Stimulated activated naive CD8-positive, alpha-beta T cell treated with anti-CD3 and anti-CD28 coated beads, Interleukin-15, Interleukin-2, amounts not matched to agents 100 U/mL and 50 U/mL, for 24 hours (primary cell): ENCODE data around the gene ARHGAP24.
"Not testable (repeated sequence)": the region's sequence is repeated elsewhere in the genome, so short reads cannot be mapped to it uniquely, and the experiment has no call there.

ENCODE experiments used
- ATAC-seq: fragments of 150-1000 bp; cut with Tn5 transposase; one replicate; pipeline ENCODE4 v1.10.0; 2021
- DNase-seq: peaks from one replicate; pipeline ENCODE4 v3.0.0; 2021

ARHGAP24 gene

DNA sequence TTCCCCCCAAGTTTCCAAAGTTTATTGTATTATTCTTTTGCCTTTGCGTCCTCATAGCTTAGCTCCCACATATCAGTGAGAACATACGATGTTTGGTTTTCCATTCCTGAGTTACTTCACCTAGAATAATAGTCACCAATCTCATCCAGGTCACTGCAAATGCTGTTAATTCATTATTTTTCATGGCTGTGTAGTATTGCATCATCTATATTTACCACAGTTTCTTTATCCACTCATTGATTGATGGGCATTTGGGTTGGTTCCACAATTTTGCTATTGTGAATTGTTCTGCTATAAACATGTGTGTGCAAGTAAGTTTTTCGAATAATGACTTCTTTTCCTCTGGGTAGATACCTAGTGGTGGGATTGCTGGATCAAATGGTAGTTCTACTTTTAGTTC, 43.6 kb downstream of the ARHGAP24 start:
- not testable (repeated sequence) for DNase-seq, ATAC-seq

DNA sequence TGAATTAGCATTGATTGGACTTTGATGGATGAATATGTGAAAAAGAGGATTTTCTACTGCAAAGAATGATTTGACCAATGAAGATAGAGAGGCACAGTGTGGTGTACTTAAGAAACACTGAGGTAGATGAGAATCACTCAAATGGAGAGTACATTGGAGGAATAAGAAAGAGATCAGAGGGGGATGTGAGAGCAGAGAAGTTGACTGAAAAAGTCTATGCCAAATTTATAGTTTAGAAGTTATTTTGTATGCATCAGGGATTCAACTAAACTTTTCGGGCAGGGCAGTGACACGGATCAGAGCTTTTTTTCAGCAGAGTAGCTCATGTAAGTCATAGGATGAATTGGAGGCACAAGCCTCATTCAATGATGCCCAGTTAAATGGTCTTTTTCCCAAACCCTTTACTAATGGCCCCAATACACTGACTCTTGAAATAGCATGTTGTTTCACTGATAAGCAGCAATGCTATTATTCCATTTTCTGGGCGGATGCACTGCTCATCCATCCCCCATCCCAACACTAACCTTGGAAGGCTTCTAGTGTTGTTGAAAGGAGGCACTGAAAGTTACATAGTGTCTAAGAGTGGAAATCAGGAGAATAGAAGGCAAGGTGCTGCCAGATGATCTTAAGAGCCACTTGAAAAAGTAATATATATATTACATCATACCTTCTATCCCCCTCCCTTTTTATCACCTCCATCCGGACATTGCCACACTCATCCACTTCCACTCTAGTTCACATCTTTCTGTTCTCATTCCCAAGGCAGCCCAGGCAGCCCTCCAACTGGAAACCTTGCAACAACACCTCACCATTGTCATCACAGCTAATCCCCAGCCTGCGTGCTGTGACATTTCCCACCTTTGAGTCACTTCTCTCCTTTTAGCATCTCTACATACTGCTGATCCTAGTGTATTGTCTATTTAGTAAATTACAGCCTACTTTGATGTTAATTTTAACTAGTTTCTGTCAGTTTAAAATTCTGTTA, 46.1 kb downstream of the ARHGAP24 start:
- DNase-seq (no peak), ATAC-seq (no peak)

- ATAC-seq (no peak), DNase-seq (no peak)
These were observed 47.3 kb downstream of the ARHGAP24 start for GRCh38 chr4:85522277-85522676.

DNA sequence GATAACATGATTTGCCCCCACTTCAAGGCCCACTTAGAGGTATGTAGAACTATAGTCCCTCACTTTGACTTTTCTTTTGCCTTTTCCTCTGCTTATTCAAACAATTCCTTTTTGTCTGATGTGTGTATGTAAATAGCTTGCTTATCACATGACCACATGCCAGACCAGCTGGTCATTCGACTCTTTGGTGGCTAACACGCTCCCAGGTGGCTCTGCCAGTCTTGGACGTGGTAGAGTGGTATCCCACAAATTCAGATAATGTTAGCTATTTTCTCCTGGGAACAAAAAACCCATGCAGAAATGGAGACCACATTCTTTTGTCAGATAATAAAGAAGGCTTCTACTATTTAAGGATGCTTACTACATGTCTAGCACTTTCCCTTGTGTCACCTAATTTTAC, 47.9 kb downstream of the ARHGAP24 start:
- no peak for ATAC-seq
- no peak for DNase-seq

DNA sequence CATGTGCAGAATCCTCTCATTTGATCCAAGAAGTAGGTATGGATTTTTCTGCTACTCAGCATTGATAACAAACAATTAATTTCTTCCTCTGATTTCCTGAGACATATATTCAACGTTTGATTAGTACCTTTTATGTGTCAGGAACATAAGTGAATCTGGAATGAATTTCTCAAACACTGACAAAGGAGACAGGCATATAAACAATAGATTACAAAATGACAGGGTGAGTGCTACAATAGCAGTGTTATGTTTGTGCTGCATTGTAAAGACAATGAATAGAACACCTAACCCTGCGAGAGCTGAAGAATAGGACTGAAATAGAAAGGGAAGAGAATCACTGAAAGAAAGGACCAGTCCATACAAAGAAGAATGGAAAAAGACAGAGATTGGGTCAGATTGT, 52.9 kb downstream of the ARHGAP24 start:
- ATAC-seq (no peak), DNase-seq (no peak)

GRCh38 chr4:85531560-85532341, 56.8 kb downstream of the ARHGAP24 start:
- DNase-seq (no peak), ATAC-seq (no peak)

DNA sequence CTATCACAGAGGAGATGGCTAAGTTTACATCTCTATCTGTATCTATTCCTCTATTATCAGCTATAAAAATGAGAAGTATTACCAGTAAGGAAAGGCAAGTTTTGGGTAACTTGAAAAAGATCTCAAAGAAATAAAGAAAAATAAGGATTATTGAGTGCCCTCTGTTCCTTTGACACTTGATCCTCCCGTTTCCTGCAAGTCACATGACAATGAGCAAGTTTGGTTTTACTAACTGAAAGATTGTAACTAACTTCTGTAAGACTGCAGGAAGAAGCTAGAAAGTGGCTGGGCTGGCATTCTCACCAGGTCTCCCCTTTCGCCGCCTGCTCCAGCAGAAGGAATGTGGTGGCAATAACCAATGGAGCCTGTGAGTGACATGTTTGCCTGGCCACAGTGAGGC, 59.2 kb downstream of the ARHGAP24 start:
- no peak for DNase-seq
- ATAC-seq: no peak

DNA sequence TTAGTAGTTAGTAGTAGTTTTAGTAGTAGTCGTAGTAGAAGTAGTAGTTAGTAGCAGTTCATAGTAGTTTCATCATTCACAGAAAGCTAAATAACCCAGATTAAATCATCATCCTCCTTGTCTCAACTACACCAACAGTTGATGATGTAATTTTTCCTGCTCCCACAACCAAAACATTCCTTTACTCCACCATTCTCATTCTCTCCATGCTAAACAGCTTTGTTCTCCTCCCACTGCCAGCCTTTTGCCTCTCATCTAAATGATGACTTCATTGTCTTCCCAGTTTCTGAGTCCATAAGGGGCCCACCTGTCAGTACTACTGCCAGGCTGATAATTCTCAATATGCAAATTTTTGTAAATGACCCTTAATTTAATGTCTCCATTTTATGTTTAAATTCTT, 68.9 kb downstream of the ARHGAP24 start:
- DNase-seq (no peak), ATAC-seq (no peak)

GRCh38 chr4:85544751-85545150, 69.8 kb downstream of the ARHGAP24 start:
- ATAC-seq: no peak
- DNase-seq: no peak

DNA sequence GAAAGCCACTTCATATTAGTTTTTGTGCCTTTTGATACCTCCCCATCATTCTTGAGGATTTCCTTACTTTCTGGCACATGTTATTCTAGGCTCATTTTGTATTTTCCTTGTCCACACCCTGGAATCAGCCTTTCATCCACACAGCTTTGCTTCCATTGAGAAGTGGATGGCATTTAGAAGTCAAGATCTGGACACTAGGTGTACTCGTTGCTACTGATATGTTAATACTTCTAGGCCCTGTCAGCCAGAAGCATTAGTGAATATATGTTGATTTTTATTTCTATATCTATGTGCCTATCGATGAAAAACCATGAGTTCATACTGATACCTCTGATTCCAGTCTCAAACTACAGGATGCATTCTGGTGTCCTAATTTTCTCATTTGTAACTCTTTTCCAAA, 73.2 kb downstream of the ARHGAP24 start:
- ATAC-seq (no peak), DNase-seq (no peak)

GRCh38 chr4:85548841-85549240, 73.9 kb downstream of the ARHGAP24 start:
- no peak for DNase-seq
- no peak for ATAC-seq

DNA sequence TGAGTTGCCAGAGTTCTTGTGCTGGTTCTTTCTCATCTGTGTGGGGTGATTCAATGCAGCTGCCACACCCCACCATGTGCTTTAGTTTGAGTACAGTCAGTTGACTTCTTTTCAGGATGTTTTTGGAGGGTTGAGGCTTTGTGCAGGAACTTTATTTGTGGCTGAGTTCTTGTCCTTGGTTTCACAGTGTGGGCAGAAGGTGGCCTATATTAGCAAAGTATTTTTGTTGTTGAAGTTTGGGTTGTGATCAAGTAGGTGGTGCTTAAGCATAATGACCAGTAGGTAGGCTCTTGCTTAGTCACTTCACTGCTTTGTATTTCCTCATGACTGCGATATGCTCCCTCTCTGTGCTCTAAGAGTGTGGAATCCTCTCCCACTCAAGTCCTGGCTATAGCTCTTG, 80.3 kb downstream of the ARHGAP24 start:
- ATAC-seq (no peak), DNase-seq (no peak)

- peak; percentile 11 for ATAC-seq
- no peak for DNase-seq
These were observed 81.3 kb downstream of the ARHGAP24 start for GRCh38 chr4:85556283-85556682.

GRCh38 chr4:85557016-85557901, 82.3 kb downstream of the ARHGAP24 start:
- peak; percentile 15 for DNase-seq
- ATAC-seq: peak; percentile 74

DNA sequence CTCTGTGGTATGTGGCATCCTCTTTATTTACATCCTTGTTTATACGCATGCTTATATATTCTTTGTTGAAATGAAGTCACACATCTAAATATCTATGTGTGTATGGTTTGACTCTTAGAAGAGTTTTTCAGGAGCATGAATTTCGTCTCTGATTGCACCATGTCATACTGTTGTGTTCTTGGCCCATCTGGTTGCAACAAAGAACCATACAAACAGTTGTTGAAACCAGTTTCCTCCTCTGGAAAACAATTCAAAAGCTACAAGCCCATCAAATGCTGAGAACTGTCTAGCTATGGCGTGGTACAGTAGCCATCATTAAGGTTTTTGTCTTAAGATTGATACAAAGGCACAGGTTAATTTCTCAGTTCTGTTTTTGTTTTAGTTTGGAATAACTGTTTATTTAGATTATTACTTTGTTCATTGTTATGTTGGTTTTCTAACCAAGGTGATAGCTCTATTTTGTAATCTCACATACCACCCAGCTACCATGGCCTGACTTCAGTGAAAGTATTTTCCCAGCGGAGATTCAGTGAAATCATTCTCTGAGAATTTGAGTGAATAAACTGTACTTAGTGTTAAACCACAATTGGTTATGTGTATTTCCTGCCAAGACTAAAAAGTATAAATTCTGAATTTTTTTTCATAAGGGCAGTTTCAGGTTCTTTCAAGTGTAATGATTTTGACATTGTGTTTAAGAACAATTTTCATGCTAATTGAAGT, 91.0 kb downstream of the ARHGAP24 start:
- ATAC-seq (no peak), DNase-seq (no peak)

DNA sequence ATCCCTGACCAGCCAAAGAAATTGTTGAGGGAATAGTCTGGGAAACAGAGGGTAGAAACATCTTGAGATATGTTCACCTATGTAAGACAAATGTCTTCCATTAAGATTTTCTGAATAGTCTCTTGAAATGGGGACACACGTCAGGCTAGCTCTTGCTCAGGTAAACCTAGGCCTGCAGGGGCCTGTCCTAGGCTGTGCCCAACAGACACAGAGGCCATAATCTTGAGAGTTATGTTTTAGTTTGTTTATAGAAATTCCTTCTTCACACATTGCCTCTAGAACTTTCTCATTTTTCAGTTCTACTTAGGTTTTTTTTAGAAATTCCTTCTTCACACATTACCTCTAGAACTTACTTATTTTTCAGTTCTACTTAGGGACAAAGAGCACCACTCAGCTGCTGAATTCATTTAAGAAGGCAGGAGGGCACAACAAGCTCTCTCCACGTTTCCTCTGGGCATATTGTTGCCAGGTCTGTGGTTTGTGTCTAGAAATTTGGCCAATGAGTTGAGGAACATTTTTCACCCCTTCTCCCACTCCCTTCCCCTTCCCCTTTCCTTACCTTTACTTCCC, 94.9 kb downstream of the ARHGAP24 start:
- no peak for DNase-seq

GRCh38 chr4:85570388-85570787, 95.4 kb downstream of the ARHGAP24 start:
- ATAC-seq (no peak), DNase-seq (no peak)

More for the DNA sequence above, 94.9 kb downstream of the ARHGAP24 start:
- ATAC-seq: no peak

DNA sequence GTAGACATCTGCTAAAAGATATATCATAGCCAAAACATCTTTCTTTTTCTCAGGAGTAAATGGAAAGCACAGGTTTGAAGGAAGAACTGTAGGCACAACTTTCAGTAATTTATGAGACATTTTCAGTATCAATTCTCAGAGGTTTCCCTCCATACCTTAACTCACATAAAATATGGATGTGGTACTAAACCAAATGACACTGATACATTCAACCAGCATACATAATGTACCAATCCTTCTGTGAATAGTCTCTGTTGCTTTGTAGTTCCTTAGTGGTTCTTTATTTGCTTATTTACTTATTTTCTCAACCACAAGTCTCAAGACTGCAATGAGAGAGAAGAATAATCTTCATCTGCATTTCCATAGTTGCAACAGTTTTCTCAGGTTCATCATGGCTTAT, 96.1 kb downstream of the ARHGAP24 start:
- DNase-seq: no peak
- no peak for ATAC-seq

GRCh38 chr4:85573270-85573669, 98.3 kb downstream of the ARHGAP24 start:
- DNase-seq: no peak

DNA sequence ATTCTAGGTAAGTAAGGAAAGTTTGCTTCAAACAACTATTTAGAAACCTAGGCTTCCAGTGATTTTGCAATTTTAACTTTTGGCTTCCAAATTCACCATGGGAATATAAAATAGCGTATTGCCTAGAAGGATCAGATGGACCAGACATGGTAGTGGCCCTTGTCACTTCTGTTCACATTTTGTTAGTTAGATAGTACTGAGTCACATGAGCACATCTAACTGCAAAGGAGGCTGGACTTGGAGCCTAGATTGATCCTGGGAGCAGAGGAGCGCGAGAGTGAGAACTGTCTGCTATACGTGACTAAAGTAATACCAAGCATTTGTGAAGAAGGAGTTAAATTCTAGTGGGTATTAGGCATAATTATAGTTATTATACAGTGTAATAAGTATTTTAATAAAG, 102.4 kb downstream of the ARHGAP24 start:
- DNase-seq (no peak), ATAC-seq (no peak)

More at GRCh38 chr4:85573270-85573669, 98.3 kb downstream of the ARHGAP24 start:
- ATAC-seq: no peak

DNA sequence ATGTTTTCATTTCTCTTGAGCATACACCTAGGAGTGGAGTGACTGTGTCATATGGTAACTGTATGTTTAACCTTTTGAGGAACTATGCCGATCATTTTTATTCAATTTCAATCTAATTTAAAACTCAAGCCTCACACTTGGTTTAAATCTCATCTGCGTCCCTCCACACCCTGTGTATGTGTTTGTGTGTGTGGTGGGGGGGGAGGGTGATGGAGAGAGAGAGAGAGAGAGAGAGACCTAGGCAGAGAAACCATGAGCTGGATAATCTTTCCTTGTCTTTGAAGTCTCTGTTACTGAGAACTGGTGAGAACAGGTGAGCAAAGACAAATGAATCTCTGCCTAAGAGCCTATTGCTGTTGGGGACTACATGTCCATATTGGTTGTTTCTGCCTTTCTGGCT, 105.0 kb downstream of the ARHGAP24 start:
- ATAC-seq (no peak), DNase-seq (no peak)
